GM18868 (cell line): ENCODE measurements around the gene THEMIS.
"Not testable (repeated sequence)": the region's sequence is repeated elsewhere in the genome, so short reads cannot be mapped to it uniquely, and the experiment has no call there.

Source experiments
- ATAC-seq: cut with Tn5 transposase; IDR thresholded peaks from one replicate; pipeline ENCODE4 v1.9.1; 2021; ENCODE audit warnings: mild to moderate bottlenecking, moderate library complexity; ENCODE audit not compliant: unreplicated experiment

The THEMIS gene

GRCh38 chr6:127812985-127813698 lies 87.7 kb downstream of the THEMIS start:
- peak; percentile 38 for ATAC-seq

- ATAC-seq = no peak
These were observed 88.8 kb downstream of the THEMIS start for GRCh38 chr6:127811900-127812570.

- no peak for ATAC-seq
These were observed 92.9 kb downstream of the THEMIS start for GRCh38 chr6:127807806-127808517.

GRCh38 chr6:127796713-127797112 lies 104.1 kb downstream of the THEMIS start:
- no peak for ATAC-seq

GRCh38 chr6:127794405-127794804 lies 106.5 kb downstream of the THEMIS start:
- ATAC-seq = no peak

- no peak for ATAC-seq
These were observed 107.5 kb downstream of the THEMIS start for GRCh38 chr6:127793396-127793795.

GRCh38 chr6:127792616-127793015 lies 108.2 kb downstream of the THEMIS start:
- ATAC-seq = no peak

GRCh38 chr6:127791779-127792528 lies 108.9 kb downstream of the THEMIS start:
- no peak for ATAC-seq

GRCh38 chr6:127790571-127790970 lies 110.3 kb downstream of the THEMIS start:
- ATAC-seq = no peak

GRCh38 chr6:127786109-127786508 lies 114.7 kb downstream of the THEMIS start:
- ATAC-seq = no peak

GRCh38 chr6:127784468-127784867 lies 116.4 kb downstream of the THEMIS start:
- ATAC-seq = no peak

GRCh38 chr6:127781636-127782272 lies 119.1 kb downstream of the THEMIS start:
- not testable (repeated sequence) for ATAC-seq

- no peak for ATAC-seq
These were observed 124.5 kb downstream of the THEMIS start for GRCh38 chr6:127776320-127776719.

- ATAC-seq = no peak
These were observed 125.5 kb downstream of the THEMIS start for GRCh38 chr6:127775371-127775770.

- no peak for ATAC-seq
These were observed 132.1 kb downstream of the THEMIS start for GRCh38 chr6:127768745-127769144.

GRCh38 chr6:127768223-127768622 lies 132.6 kb downstream of the THEMIS start:
- no peak for ATAC-seq

- ATAC-seq = no peak
These were observed 134.9 kb downstream of the THEMIS start for GRCh38 chr6:127765949-127766348.

GRCh38 chr6:127762284-127762683 lies 138.6 kb downstream of the THEMIS start:
- no peak for ATAC-seq

GRCh38 chr6:127761084-127761483 lies 139.8 kb downstream of the THEMIS start:
- ATAC-seq = no peak

GRCh38 chr6:127749095-127749494 lies 151.8 kb downstream of the THEMIS start:
- ATAC-seq = no peak

- ATAC-seq = no peak
These were observed 152.6 kb downstream of the THEMIS start for GRCh38 chr6:127748290-127748689.
